HUES6 (cell line): ENCODE data around the gene TMEM272.

ENCODE experiments used
- H3K27ac ChIP-seq: 2 replicates; pipeline ENCODE4 v1.7.0; 2013; ENCODE audit warnings: low read depth, mild to moderate bottlenecking, low read length, inconsistent platforms
- H3K27me3 ChIP-seq: 2 replicates; pipeline ENCODE4 v1.6.1; 2013; ENCODE audit warnings: low read length; ENCODE audit not compliant: control insufficient read depth, insufficient read depth
- H3K36me3 ChIP-seq: 2 replicates; pipeline ENCODE4 v1.6.1; 2013; ENCODE audit warnings: low read length; ENCODE audit not compliant: control insufficient read depth, insufficient read depth
- H3K4me1 ChIP-seq: 2 replicates; pipeline ENCODE4 v1.6.1; 2013; ENCODE audit warnings: low read length; ENCODE audit not compliant: control insufficient read depth, insufficient read depth
- H3K4me3 ChIP-seq: 2 replicates; pipeline ENCODE4 v1.5.1; 2013; ENCODE audit warnings: low read depth, low read length
- H3K9ac ChIP-seq: one replicate; pipeline ENCODE4 v1.6.1; 2013; ENCODE audit warnings: mild to moderate bottlenecking, low read length
- H3K9me3 ChIP-seq: 2 replicates; pipeline ENCODE4 v1.6.1; 2013; ENCODE audit warnings: low read depth, low read length; ENCODE audit not compliant: control insufficient read depth, insufficient read depth

The TMEM272 gene

GRCh38 chr13:51823863-51824262 is 21.1 kb downstream of the TMEM272 start:
- Histone ChIP-seq H3K27ac (no peak overlapping the region), H3K27me3 (peaks cover 3% of the 10 kb centered on the region), H3K9me3 (no peaks in the 10 kb centered on the region), H3K36me3 (no peaks in the 10 kb centered on the region), H3K9ac (no peak overlapping the region), H3K4me3 (no peak overlapping the region), H3K4me1 (peaks cover 22% of the 10 kb centered on the region)

- H3K36me3 ChIP-seq: no peaks in the 10 kb centered on the region
- no peak overlapping the region for H3K9ac ChIP-seq
- no peaks in the 10 kb centered on the region for H3K9me3 ChIP-seq
- peaks cover 3% of the 10 kb centered on the region for H3K27me3 ChIP-seq
- H3K4me3 ChIP-seq: no peak overlapping the region
- peaks cover 24% of the 10 kb centered on the region for H3K4me1 ChIP-seq
- H3K27ac ChIP-seq: no peak overlapping the region
Measured at GRCh38 chr13:51823359-51823758, 21.6 kb downstream of the TMEM272 start.

DNA sequence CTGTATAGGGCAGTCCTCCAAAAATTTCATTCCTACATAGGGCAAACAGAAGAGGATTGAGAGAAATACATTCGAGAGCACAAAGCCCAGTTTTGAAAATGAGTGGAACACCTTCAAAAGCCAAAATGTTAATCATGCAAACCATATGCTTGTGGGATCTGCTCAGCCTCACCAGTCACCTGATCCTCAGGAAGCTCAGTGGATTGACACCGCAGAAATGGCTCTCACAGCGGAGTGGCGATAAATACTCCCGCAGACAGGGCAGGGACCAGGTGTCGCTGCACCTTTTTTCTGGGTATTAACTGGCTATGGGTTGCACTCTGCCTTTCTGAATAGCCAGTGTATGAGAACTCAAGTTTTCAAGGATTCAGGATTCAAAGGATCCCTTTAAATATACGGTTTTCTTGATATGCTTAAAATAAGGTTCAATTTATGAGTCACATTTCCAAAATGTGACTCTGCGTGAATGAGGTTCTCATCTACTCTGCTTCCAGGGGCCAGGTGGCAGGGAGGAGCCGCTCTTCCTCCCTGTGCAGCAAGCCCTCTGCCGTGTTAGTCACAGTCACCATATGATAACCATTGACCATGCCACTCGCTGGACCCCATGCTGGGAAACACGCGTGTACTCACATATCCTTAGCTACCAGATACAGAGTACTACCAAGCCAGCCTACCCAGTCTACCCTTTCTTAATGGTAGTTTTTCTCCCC is 22.7 kb downstream of the TMEM272 start:
- no peak overlapping the region for H3K9ac ChIP-seq
- no peak overlapping the region for H3K27ac ChIP-seq
- peaks cover 3% of the 10 kb centered on the region for H3K27me3 ChIP-seq
- no peaks in the 10 kb centered on the region for H3K36me3 ChIP-seq
- H3K9me3 ChIP-seq: no peaks in the 10 kb centered on the region
- H3K4me3 ChIP-seq: no peak overlapping the region
- H3K4me1 ChIP-seq: peaks cover 29% of the 10 kb centered on the region

DNA sequence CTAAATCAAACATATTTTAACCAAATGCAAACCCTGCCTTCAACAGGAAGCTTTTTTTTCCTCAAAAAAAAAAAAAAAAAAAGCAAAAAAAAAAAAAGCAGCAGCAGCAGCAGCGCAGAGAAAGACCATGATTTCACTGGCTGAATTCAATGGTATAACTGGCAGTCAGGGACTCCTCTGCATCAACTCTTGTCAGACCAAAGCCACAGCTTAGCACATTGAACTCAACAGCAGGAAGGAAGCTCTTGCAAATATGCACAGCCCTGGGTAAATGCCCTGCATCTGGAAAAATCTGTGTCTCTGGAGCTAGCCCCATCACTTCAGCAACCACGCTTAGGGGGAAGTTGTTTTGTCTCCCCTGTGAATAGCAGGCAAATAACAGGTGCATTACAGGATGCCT is 23.4 kb downstream of the TMEM272 start:
- Histone ChIP-seq H3K4me3 (no peak overlapping the region), H3K27ac (no peak overlapping the region), H3K9ac (no peak overlapping the region), H3K9me3 (no peaks in the 10 kb centered on the region), H3K4me1 (peaks cover 35% of the 10 kb centered on the region), H3K36me3 (no peaks in the 10 kb centered on the region), H3K27me3 (peaks cover 3% of the 10 kb centered on the region)

DNA sequence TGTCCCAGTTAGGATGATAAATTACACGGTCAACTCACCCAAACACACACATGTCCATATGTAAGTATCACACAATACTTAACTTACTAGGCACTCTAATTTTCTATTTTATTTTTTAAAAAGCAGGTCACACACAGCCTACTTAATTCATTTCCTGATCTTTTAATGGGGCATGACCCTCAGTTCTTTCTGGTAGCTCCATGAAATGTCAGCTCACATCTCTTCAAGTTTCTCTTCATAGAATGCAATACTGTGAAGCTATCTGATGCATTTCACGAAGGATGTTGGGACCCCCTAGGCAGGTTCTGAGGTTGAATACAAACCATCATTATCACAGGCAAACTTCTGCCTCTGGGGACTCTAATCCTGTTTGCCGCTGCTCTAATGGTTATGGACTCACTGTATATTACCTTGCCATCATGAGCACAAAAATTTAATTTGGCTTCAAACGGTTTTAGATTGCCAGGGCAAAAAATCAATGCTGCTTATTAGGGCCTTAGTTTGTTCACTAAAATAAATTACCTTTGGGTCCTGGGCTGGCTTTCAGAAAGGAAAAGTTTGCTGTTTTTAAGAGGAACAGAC is 24.9 kb downstream of the TMEM272 start:
- no peak overlapping the region for H3K4me3 ChIP-seq
- no peaks in the 10 kb centered on the region for H3K36me3 ChIP-seq
- peaks cover 3% of the 10 kb centered on the region for H3K27me3 ChIP-seq
- H3K4me1 ChIP-seq: peaks cover 35% of the 10 kb centered on the region
- no peak overlapping the region for H3K27ac ChIP-seq
- H3K9ac ChIP-seq: no peak overlapping the region
- no peaks in the 10 kb centered on the region for H3K9me3 ChIP-seq

GRCh38 chr13:51819544-51819943 is 25.4 kb downstream of the TMEM272 start:
- H3K9me3 ChIP-seq: no peaks in the 10 kb centered on the region
- no peak overlapping the region for H3K4me3 ChIP-seq
- no peak overlapping the region for H3K9ac ChIP-seq
- peaks cover 34% of the 10 kb centered on the region for H3K4me1 ChIP-seq
- no peak overlapping the region for H3K27ac ChIP-seq
- no peaks in the 10 kb centered on the region for H3K36me3 ChIP-seq
- peaks cover 3% of the 10 kb centered on the region for H3K27me3 ChIP-seq

- H3K36me3 ChIP-seq: no peaks in the 10 kb centered on the region
- H3K27ac ChIP-seq: no peak overlapping the region
- H3K9me3 ChIP-seq: no peaks in the 10 kb centered on the region
- no peak overlapping the region for H3K9ac ChIP-seq
- H3K4me1 ChIP-seq: peaks cover 34% of the 10 kb centered on the region
- H3K27me3 ChIP-seq: peaks cover 3% of the 10 kb centered on the region
- no peak overlapping the region for H3K4me3 ChIP-seq
Measured at GRCh38 chr13:51818781-51819511, 26.0 kb downstream of the TMEM272 start.

- peaks cover 34% of the 10 kb centered on the region for H3K4me1 ChIP-seq
- peaks cover 3% of the 10 kb centered on the region for H3K27me3 ChIP-seq
- H3K9ac ChIP-seq: no peak overlapping the region
- H3K27ac ChIP-seq: no peak overlapping the region
- no peaks in the 10 kb centered on the region for H3K9me3 ChIP-seq
- no peak overlapping the region for H3K4me3 ChIP-seq
- no peaks in the 10 kb centered on the region for H3K36me3 ChIP-seq
Measured at GRCh38 chr13:51818276-51818675, 26.7 kb downstream of the TMEM272 start.

GRCh38 chr13:51817717-51818116 is 27.3 kb downstream of the TMEM272 start:
- no peak overlapping the region for H3K9ac ChIP-seq
- no peak overlapping the region for H3K27ac ChIP-seq
- H3K9me3 ChIP-seq: no peaks in the 10 kb centered on the region
- H3K4me1 ChIP-seq: peaks cover 34% of the 10 kb centered on the region
- no peak overlapping the region for H3K4me3 ChIP-seq
- H3K27me3 ChIP-seq: peaks cover 3% of the 10 kb centered on the region
- H3K36me3 ChIP-seq: no peaks in the 10 kb centered on the region

- Histone ChIP-seq H3K4me3 (no peak overlapping the region), H3K27me3 (peaks cover 3% of the 10 kb centered on the region), H3K4me1 (peaks cover 34% of the 10 kb centered on the region), H3K9ac (peak overlapping the region; percentile 23), H3K36me3 (no peaks in the 10 kb centered on the region), H3K27ac (no peak overlapping the region), H3K9me3 (no peaks in the 10 kb centered on the region)
Measured at GRCh38 chr13:51816604-51817249, 28.2 kb downstream of the TMEM272 start.

- Histone ChIP-seq H3K36me3 (no peaks in the 10 kb centered on the region), H3K27ac (no peak overlapping the region), H3K4me1 (peaks cover 34% of the 10 kb centered on the region), H3K4me3 (no peak overlapping the region), H3K9me3 (no peaks in the 10 kb centered on the region), H3K9ac (no peak overlapping the region), H3K27me3 (peaks cover 3% of the 10 kb centered on the region)
Measured at GRCh38 chr13:51815848-51816247, 29.1 kb downstream of the TMEM272 start.
